H1 (cell line): ENCODE results near the gene CCDC159. TPM values are rescaled to one million over a fixed set of nuclear protein-coding genes. Genes with fewer than 3 reads are reported as not detected.

Experiments
- BACH1 ChIP-seq: IDR thresholded peaks from 2 replicates; pipeline ENCODE4 v1.6.1; 2012; ENCODE audit warnings: low read length, improper control_type of control experiment
- CBX5 ChIP-seq: fragments of 300-800, 300-1000 bp; sonication (generic); IDR thresholded peaks from 2 replicates; pipeline ENCODE4 v1.7.1; 2016; ENCODE audit warnings: antibody characterized with exemption, low read length, low read depth
- CBX8 ChIP-seq: fragments of 300-800, 300-1000 bp; sonication (generic); IDR thresholded peaks from 2 replicates; pipeline ENCODE4 v1.7.1; 2016; ENCODE audit warnings: low read depth, low read length, borderline replicate concordance
- CEBPB ChIP-seq: IDR thresholded peaks from 2 replicates; pipeline ENCODE4 v1.6.1; 2012; ENCODE audit warnings: low read depth, low read length
- CREB1 ChIP-seq: IDR thresholded peaks from 2 replicates; pipeline ENCODE4 v1.6.1; 2012; ENCODE audit warnings: inconsistent platforms
- FOSL1 ChIP-seq: IDR thresholded peaks from 2 replicates; pipeline ENCODE4 v1.6.1; 2011; ENCODE audit warnings: mild to moderate bottlenecking, low read depth, low read length, moderate library complexity; ENCODE audit not compliant: insufficient read depth
- GTF2F1 ChIP-seq: IDR thresholded peaks from 2 replicates; pipeline ENCODE4 v1.6.1; 2012; ENCODE audit warnings: low read depth, low read length, improper control_type of control experiment, borderline replicate concordance
- HDAC2 ChIP-seq, 2 experiments: fragments of 300-600 bp in 1 of 2; sonication (generic) in 1 of 2; IDR thresholded peaks; 2 replicates each; pipeline ENCODE4 v1.6.1; 2011 to 2012; ENCODE audit warnings: low read depth in 2 of 2, low read length in 2 of 2, mild to moderate bottlenecking in 2 of 2, moderate library complexity in 2 of 2, borderline replicate concordance in 1 of 2, inconsistent platforms in 1 of 2
- JUND ChIP-seq: IDR thresholded peaks from 2 replicates; pipeline ENCODE4 v1.6.1; 2011; ENCODE audit warnings: mild to moderate bottlenecking, improper control_type of control experiment, low read length
- KDM4A ChIP-seq: IDR thresholded peaks from one replicate; pipeline ENCODE4 v1.7.1; 2012; ENCODE audit warnings: low read depth, mild to moderate bottlenecking, moderate library complexity, low read length, inconsistent platforms; ENCODE audit not compliant: severe bottlenecking
- MAFK ChIP-seq: IDR thresholded peaks from 2 replicates; pipeline ENCODE4 v1.6.1; 2012; ENCODE audit warnings: low read depth, mild to moderate bottlenecking, improper control_type of control experiment, low read length
- MAX ChIP-seq: IDR thresholded peaks from 2 replicates; pipeline ENCODE4 v1.6.1; 2012; ENCODE audit warnings: inconsistent platforms
- POLR2AphosphoS5 ChIP-seq: IDR thresholded peaks from 2 replicates; pipeline ENCODE4 v1.6.1; 2011; ENCODE audit warnings: low read depth, low read length
- RXRA ChIP-seq: IDR thresholded peaks from 2 replicates; pipeline ENCODE4 v1.6.1; 2011; ENCODE audit warnings: low read depth, mild to moderate bottlenecking, low read length, moderate library complexity; ENCODE audit not compliant: insufficient read depth
- SAP30 ChIP-seq: fragments of 300-600 bp; sonication (generic); IDR thresholded peaks from 2 replicates; pipeline ENCODE4 v1.7.1; 2012; ENCODE audit warnings: low read length, moderate library complexity, mild to moderate bottlenecking, inconsistent platforms; ENCODE audit not compliant: insufficient read depth, insufficient replicate concordance
- SIN3A ChIP-seq, 2 experiments: IDR thresholded peaks in 1 of 2; conservative IDR thresholded peaks in 1 of 2; 2 replicates each; pipeline ENCODE4 v1.6.1; 2011 to 2012; ENCODE audit warnings: low read length in 2 of 2, improper control_type of control experiment in 1 of 2, low read depth in 1 of 2, mild to moderate bottlenecking in 1 of 2
- SP2 ChIP-seq: IDR thresholded peaks from 2 replicates; pipeline ENCODE4 v1.6.1; 2012; ENCODE audit warnings: mild to moderate bottlenecking, low read length, inconsistent platforms
- TAF7 ChIP-seq: optimal IDR thresholded peaks from 2 replicates; pipeline ENCODE3; 2011; ENCODE audit warnings: low read depth, mild to moderate bottlenecking, inconsistent platforms, low read length, moderate library complexity, borderline replicate concordance
- TCF12 ChIP-seq: IDR thresholded peaks from 2 replicates; pipeline ENCODE4 v1.6.1; 2011; ENCODE audit warnings: low read depth, mild to moderate bottlenecking, low read length
- TEAD4 ChIP-seq: IDR thresholded peaks from 2 replicates; pipeline ENCODE4 v1.6.1; 2012; ENCODE audit warnings: low read depth, low read length, inconsistent platforms, mixed read lengths
- ZNF274 ChIP-seq: IDR thresholded peaks from 2 replicates; pipeline ENCODE4 v1.7.0; 2012; ENCODE audit warnings: low read length, borderline replicate concordance; ENCODE audit errors: extremely low read depth
- polyA plus RNA-seq, 7 experiments: library from polyadenylated mRNA; depleted of rRNA in 3 of 7; stranded (reverse) in 5 of 7; unstranded in 2 of 7; fragments of >200 nt in 5 of 7; fragments of 200-250 nt in 2 of 7; gene quantifications; 1 replicate in 5 of 7; 2 replicates in 1 of 7; 4 replicates in 1 of 7; pipeline versions ENCODE4 v1.2.1 to v1.2.3, GENCODE V29; 2011 to 2013; ENCODE audit warnings: missing spikeins in 2 of 7, mixed read lengths in 2 of 7
- total RNA-seq: library from RNA; stranded (reverse); fragmentation: NEBNext Ultra II Directional; extraction: Animal tissue kit (Norgen Biotek cat#: 25700); gene quantifications from 2 replicates; pipeline ENCODE4 v1.2.1, GENCODE V29; 2021
- TF ChIP-seq, protein P1 (sequence below), 3 experiments: IDR thresholded peaks; 1 replicate in 2 of 3; 2 replicates in 1 of 3; pipeline versions ENCODE4 v1.5.1 to v1.6.1; 2011; ENCODE audit warnings: low read length in 3 of 3, mild to moderate bottlenecking in 3 of 3, inconsistent platforms in 2 of 3, low read depth in 1 of 3, moderate library complexity in 1 of 3; ENCODE audit not compliant: insufficient read depth in 1 of 3; ENCODE audit errors: control extremely low read depth in 1 of 3

Gene CCDC159
- total and polyA plus RNA-seq, 2 of the 8 experiments (the other 6 are each of a cell fraction or from before 2014, with no cell fraction given), result 4.0 to 5.4 TPM

- TF ChIP-seq, protein P1, sequence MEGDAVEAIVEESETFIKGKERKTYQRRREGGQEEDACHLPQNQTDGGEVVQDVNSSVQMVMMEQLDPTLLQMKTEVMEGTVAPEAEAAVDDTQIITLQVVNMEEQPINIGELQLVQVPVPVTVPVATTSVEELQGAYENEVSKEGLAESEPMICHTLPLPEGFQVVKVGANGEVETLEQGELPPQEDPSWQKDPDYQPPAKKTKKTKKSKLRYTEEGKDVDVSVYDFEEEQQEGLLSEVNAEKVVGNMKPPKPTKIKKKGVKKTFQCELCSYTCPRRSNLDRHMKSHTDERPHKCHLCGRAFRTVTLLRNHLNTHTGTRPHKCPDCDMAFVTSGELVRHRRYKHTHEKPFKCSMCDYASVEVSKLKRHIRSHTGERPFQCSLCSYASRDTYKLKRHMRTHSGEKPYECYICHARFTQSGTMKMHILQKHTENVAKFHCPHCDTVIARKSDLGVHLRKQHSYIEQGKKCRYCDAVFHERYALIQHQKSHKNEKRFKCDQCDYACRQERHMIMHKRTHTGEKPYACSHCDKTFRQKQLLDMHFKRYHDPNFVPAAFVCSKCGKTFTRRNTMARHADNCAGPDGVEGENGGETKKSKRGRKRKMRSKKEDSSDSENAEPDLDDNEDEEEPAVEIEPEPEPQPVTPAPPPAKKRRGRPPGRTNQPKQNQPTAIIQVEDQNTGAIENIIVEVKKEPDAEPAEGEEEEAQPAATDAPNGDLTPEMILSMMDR (IDR thresholded peaks at IDR 0.05; ENCODE audit: control extremely low read depth in 1 of 3, insufficient read depth in 1 of 3, low read depth in 1 of 3, low read length in 3 of 3), result no peak
- no peak for TF ChIP-seq ZNF274
- no peak for TF ChIP-seq SAP30
- no peak for TF ChIP-seq CBX8
- no peak for TF ChIP-seq BACH1
- TF ChIP-seq SIN3A (conservative IDR thresholded peaks at IDR 0.05 in 1 of 2, IDR thresholded peaks at IDR 0.05 in 1 of 2; ENCODE audit: low read depth in 1 of 2, low read length in 2 of 2), result peak in 1 of 2 experiments; percentile 44; a peak in 1 of 4 replicates
- no peak for TF ChIP-seq CBX5
- TF ChIP-seq POLR2AphosphoS5, result peak; percentile 87
- no peak for TF ChIP-seq HDAC2 (IDR thresholded peaks at IDR 0.05; ENCODE audit: borderline replicate concordance in 1 of 2, low read depth in 2 of 2, low read length in 2 of 2)
- TF ChIP-seq CREB1, result peak; percentile 84
- no peak for TF ChIP-seq GTF2F1
- TF ChIP-seq KDM4A, result peak; percentile 40
- no peak for TF ChIP-seq TCF12
- TF ChIP-seq MAFK, result no peak
- peak; percentile 68 for TF ChIP-seq SP2
- no peak for TF ChIP-seq TAF7
- TF ChIP-seq MAX, result peak; percentile 50
- TF ChIP-seq FOSL1, result no peak
- no peak for TF ChIP-seq JUND
- no peak for TF ChIP-seq TEAD4
- no peak for TF ChIP-seq RXRA
- TF ChIP-seq CEBPB, result no peak
Observed at GRCh38 chr19:11374433-11375142, 28.3 kb downstream of the CCDC159 start, which contains the start of gene SWSAP1 (continued).
